ENCODE data around the gene EXOC1. TPM values are rescaled to one million over a fixed set of nuclear protein-coding genes. Genes with fewer than 3 reads are reported as not detected.
"Not testable (repeated sequence)": the region's sequence is repeated elsewhere in the genome, so short reads cannot be mapped to it uniquely, and the experiment has no call there.

Gene EXOC1
- total RNA-seq, 1 donor from 2014 or later = 21.5 TPM

DNA sequence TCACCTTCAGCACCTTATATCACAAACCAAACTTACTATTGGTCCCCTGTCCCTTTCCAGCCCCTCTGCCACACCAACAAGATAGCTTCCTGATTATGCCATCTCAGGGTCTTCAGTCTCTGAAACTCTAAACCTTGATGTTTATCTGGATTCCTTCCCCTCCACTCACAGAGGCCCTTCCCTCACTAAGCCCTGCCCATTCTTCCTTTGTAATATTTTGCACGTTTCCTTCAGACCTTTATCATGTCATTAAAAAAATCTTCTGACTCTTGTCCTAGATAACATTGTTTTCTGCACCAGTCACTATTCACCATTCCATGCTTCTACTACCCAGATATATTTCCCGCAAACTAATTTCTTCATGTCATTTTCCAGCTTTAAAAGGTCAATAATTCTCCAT lies 77.6 kb downstream of the EXOC1 start:
- Mint-ChIP-seq H3K27me3 (peaks cover 2% of the 10 kb centered on the region), H3K27ac (no peak overlapping the region), H3K4me1 (no peaks in the 10 kb centered on the region), H3K36me3 (ENCODE audit: low read depth) (no peaks in the 10 kb centered on the region), H3K4me3 (no peak overlapping the region), H3K9me3 (peaks cover 4% of the 10 kb centered on the region)
- intact Hi-C loops (cut with micrococcal nuclease) = no loop called here
- no peak for DNase-seq

DNA sequence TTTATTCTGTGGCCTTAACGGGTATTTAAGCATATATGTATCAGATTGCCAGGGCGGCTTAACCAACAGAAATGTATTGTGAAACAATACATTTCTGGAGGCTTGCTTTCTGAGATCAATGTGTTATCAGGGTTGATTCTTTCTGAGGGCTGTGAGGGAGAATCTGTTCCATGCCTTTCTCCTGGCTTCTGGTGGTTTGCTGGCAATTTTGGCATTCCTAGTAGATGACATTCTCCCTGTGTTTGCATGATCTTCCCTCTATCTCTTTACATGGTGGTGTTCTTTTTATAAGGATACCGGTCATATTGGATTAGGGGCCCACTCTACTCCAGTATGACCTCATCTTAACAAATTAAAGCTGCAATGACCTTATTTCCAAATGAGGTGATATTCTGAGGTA lies 78.4 kb downstream of the EXOC1 start:
- DNase-seq = no peak
- Mint-ChIP-seq H3K27me3 (peaks cover 2% of the 10 kb centered on the region), H3K27ac (no peak overlapping the region), H3K4me3 (no peak overlapping the region), H3K4me1 (no peaks in the 10 kb centered on the region), H3K36me3 (ENCODE audit: low read depth) (no peaks in the 10 kb centered on the region), H3K9me3 (peaks cover 4% of the 10 kb centered on the region)
- intact Hi-C loops (cut with micrococcal nuclease) = no loop called here

DNA sequence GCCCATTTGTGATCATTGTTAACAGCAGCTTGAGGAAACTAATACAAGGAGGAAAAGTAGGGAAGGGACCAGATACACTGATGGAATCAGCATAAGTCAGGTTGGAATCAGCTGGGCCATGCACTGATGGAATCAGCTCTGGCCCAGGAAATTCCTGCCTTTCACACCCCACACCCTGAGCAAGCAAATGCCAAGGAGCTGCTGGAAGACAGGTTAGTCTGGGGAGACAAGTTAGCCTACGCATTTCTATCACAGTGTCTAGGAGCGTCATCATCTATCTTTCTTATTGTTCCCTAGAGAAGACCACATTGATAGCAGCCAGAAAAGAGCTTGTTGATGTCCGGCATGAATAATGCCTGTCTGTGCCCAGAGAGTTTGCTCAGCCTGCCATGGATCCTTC lies 79.1 kb downstream of the EXOC1 start:
- Mint-ChIP-seq H3K4me1 (no peaks in the 10 kb centered on the region), H3K9me3 (peaks cover 5% of the 10 kb centered on the region), H3K4me3 (no peak overlapping the region), H3K36me3 (ENCODE audit: low read depth) (no peaks in the 10 kb centered on the region), H3K27me3 (peaks cover 2% of the 10 kb centered on the region), H3K27ac (no peak overlapping the region)
- no peak for DNase-seq
- intact Hi-C loops (cut with micrococcal nuclease) = no loop called here

DNA sequence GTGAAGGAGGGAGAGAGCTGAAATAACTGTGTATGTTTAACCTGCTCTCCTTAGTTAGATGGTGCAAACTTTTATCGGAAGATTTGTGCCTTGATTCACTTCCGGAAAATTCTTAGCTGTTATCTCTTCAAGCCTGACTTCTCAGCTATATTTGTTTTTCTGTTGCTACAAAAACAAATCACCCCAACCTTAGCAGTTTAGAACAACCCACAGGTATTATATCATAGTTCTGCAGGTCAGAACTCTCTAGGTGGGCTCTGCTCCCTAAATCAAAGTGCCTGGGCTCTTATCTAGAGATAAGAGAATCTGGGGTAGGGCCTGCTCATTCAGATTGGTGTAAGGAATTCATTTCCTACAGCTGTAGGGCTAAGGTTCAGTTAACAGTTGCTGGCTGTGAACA lies 80.2 kb downstream of the EXOC1 start:
- intact Hi-C loops (cut with micrococcal nuclease) = no loop called here
- peaks cover 7% of the 10 kb centered on the region for H3K36me3 Mint-ChIP-seq (ENCODE audit: low read depth)
- no peak overlapping the region for H3K4me3 Mint-ChIP-seq
- H3K4me1 Mint-ChIP-seq = no peaks in the 10 kb centered on the region
- peaks cover 12% of the 10 kb centered on the region for H3K9me3 Mint-ChIP-seq
- H3K27me3 Mint-ChIP-seq = peaks cover 2% of the 10 kb centered on the region
- no peak for DNase-seq
- H3K27ac Mint-ChIP-seq = no peak overlapping the region

DNA sequence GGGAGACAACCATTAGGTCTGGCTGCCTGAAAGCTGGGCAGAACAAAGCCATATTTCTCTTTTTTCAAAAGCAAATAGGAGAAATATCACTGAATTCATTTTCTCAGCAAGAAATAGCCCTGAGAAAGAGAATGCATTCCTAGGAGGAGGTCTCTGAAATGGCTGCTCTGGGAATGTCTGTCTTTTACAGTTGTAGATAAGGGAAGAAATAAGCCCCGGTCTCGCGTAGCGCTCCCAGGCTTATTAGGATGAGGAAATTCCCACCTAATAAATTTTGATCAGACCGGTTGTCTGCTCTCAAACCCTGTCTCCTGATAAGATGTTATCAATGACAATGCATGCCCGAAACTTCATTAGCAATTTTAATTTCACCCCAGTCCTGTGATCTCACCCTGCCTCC lies 82.5 kb downstream of the EXOC1 start:
- peaks cover 17% of the 10 kb centered on the region for H3K9me3 Mint-ChIP-seq
- H3K4me1 Mint-ChIP-seq; intact Hi-C loops (cut with micrococcal nuclease); H3K27ac Mint-ChIP-seq; H3K27me3 Mint-ChIP-seq; H3K4me3 Mint-ChIP-seq; DNase-seq; H3K36me3 Mint-ChIP-seq (ENCODE audit: low read depth): not testable (repeated sequence)

DNA sequence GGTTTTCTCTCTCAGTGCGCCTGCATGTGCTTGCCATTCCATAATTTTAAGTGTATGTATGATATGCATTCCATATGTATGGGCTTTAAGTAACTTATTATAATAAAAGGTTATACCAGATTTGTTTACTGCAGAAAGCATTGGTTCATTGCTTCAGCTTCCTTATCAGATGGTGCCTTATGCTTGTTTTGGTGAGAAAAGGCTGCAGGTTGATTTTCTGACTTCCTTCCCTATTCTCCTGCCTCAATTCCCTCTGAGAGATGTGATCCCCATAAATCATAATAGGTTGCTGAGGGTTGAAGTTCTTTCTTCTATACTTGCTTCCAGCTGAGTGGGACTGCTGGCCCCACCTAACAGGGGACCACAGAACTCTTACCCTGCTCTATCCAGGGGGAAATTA lies 85.0 kb downstream of the EXOC1 start:
- intact Hi-C loops (cut with micrococcal nuclease) = no loop called here
- DNase-seq = no peak
- Mint-ChIP-seq H3K9me3 (peaks cover 17% of the 10 kb centered on the region), H3K4me1 (no peaks in the 10 kb centered on the region), H3K27me3 (peaks cover 2% of the 10 kb centered on the region), H3K36me3 (ENCODE audit: low read depth) (peaks cover 8% of the 10 kb centered on the region), H3K27ac (no peak overlapping the region), H3K4me3 (no peak overlapping the region)

DNA sequence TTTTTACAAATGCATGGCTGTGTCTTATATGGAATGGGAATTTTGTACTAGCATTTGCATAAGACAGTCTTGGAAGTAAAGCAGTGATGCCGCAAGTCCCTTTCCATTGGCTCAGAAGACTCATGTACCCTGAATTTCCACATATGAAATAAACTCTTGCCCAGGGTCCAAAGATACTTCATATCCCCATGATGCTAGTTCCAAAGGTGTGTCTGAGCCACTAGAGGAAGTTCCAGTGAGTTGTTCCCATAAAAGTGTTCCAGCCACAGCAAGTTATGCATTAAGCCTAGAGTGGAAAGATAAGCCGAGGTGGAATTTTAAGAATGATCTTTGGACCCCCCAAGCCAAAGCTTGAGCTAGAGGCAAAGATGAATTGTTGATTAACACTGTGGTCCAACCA lies 86.0 kb downstream of the EXOC1 start:
- Mint-ChIP-seq H3K36me3 (ENCODE audit: low read depth) (peaks cover 9% of the 10 kb centered on the region), H3K4me3 (no peak overlapping the region)

DNA sequence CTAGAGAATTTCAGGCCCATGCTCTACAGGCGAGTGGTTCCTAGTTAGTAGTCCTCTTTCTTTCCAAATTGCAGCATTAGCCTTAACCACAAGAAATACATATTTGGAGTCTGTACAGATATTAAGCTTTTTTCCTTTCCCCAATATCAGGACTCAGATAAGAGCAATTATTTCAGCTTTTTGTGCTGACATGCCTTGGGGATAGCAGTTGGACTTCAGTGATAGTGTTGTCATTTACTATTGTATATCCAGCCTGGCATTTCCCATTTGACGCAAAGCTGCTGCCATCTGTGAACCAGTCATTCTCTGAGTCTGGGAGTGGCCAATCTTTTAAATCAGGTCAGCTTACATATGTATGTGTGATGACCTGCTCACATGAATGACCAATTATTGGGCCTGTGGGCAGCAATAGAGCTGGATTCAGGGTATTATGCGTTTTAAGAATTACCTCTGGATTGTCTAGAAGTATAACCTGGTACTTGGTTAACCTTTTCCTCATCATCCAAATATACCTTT lies 88.5 kb downstream of the EXOC1 start:
- no peak overlapping the region for H3K4me3 Mint-ChIP-seq
- no peak overlapping the region for H3K27ac Mint-ChIP-seq
- H3K4me1 Mint-ChIP-seq = peaks cover 10% of the 10 kb centered on the region
- no peaks in the 10 kb centered on the region for H3K27me3 Mint-ChIP-seq
- peaks cover 9% of the 10 kb centered on the region for H3K36me3 Mint-ChIP-seq (ENCODE audit: low read depth)
- H3K9me3 Mint-ChIP-seq = peaks cover 22% of the 10 kb centered on the region
- intact Hi-C loops (cut with micrococcal nuclease) = no loop called here
- DNase-seq = no peak

More for the DNA sequence above, 86.0 kb downstream of the EXOC1 start:
- Mint-ChIP-seq H3K27me3 (peaks cover 2% of the 10 kb centered on the region), H3K27ac (no peak overlapping the region), H3K4me1 (no peaks in the 10 kb centered on the region), H3K9me3 (peaks cover 22% of the 10 kb centered on the region)
- DNase-seq = no peak
- intact Hi-C loops (cut with micrococcal nuclease) = no loop called here

DNA sequence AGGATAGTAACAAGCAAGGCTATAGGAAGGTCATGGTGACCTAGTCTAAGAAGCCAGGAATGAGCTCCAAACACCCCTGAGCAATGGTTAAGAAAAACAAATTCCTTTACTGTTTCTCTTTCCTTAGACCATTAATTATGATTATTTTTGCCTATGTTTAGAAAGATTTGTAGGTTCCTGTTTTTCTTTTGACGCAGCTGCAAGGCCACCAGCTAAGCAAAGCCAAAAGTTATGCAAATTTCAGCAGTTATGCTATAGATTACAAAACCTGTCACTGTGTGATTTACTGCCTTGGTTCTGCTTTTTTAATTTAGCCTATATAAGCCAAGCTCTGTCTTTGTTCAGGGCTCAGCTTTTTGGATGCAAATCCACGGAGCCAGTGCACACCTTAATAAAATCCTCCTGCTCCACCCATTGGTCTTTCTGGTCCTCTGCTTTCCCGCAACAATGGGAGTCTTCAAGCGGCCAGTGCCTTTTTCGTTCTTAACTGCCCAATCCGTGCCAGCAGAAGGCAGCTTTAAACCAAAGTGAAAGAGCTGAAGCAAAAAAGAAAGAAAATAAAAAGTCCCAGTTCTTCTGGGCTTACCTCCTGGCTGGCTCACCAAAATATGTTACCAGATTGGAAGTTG lies 93.9 kb downstream of the EXOC1 start:
- H3K27ac Mint-ChIP-seq = peak overlapping the region; percentile 89
- peaks cover 6% of the 10 kb centered on the region for H3K36me3 Mint-ChIP-seq (ENCODE audit: low read depth)
- peak overlapping the region; percentile 87 for H3K4me3 Mint-ChIP-seq
- no peaks in the 10 kb centered on the region for H3K27me3 Mint-ChIP-seq
- H3K4me1 Mint-ChIP-seq = peaks cover 33% of the 10 kb centered on the region
- peak; percentile 75 for DNase-seq
- peaks cover 5% of the 10 kb centered on the region for H3K9me3 Mint-ChIP-seq
- intact Hi-C loops (cut with micrococcal nuclease) = loop anchor here (5.0 kb wide), 3 partner anchors 235 to 870 kb away; partner anchors contain the start of gene TMEM165

DNA sequence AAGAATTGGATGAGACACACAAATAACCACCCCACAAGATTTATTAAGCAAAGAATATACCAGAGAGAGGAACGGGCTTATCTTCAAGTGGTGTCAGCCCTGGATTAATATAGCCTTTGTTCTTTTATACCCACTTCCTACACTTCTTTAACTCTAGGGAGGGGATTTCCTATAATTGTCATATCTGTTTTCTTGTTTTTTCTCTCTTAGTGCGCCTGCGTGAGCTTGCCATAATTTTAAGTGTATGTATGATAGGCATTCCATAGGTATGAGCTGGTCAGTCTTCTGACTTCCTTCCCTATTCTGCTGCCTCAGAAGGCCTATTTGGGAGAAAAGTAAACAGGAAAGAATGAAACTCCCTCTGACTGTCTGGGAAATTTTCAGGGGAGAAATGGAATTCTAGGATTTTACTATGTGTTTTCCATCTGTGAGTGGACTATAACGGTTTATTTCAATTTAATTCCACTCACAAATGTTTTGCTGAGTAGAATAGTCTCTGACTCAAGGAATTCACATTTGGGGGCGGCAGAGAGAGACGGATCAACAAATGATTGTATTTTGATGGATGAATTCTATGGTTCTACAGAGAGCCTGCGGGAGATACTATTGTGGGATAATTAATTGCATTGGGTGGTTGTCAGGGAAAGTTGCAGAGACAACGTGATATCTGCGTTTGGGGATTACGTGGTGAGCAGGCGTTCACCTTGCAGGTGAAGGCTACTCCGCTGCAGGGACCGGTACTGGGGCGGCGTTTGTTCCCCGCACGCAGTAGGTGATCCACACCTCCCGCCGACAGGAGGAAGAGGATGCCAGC lies 94.7 kb downstream of the EXOC1 start:
- Mint-ChIP-seq H3K36me3 (ENCODE audit: low read depth) (peaks cover 9% of the 10 kb centered on the region), H3K4me3 (peak overlapping the region; percentile 87)
- DNase-seq = peak; percentile 86

DNA sequence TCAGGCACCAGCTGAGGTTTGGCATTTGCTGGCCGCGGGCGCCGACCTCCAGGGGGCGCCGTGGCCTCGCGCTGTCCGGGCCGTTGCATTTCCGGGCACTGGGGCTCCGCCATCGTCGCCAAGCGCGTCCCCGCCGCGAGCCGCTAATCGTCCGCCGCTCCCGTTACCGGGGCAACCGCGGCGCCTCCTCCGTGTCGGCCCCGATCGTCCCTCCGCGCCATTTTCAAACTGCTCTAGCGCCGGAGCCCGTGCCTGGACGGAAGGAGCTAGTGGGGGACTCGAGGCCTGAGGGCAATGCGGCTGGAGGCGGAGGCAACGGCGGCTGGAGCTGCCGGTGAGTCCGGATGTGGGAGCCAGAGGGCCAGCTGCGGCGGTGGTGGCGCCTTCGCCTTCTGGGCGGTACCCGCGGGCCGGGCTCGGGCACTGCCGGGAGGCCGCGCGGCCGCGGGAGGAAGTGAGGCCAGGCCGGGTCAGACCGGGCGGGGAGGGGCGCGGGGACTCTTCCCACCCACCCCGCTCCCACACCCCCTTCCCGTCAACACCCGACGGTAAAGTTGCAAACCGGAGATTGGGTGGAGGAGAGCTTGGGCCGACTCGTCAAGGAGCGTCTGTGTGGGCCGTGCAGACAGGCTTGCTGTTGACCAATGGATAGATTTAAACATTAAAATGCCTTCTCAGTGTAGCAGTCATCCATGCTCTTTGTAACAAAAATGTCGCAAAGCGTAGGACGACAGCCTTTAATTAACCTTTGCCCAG lies 95.5 kb downstream of the EXOC1 start, which contains the start of gene CEP135:
CEP135 (plus strand) TSS at position 220 of the 756 bp plus-strand sequence. CDS start 3,186 bp downstream, outside the sequence.
- peaks cover 33% of the 10 kb centered on the region for H3K4me1 Mint-ChIP-seq

More for the DNA sequence above, 94.7 kb downstream of the EXOC1 start:
- Mint-ChIP-seq H3K9me3 (peaks cover 5% of the 10 kb centered on the region), H3K27me3 (no peaks in the 10 kb centered on the region), H3K27ac (peak overlapping the region; percentile 89), H3K4me1 (peaks cover 33% of the 10 kb centered on the region)
- intact Hi-C loops (cut with micrococcal nuclease) = loop anchor here (1.0 to 5.0 kb wide), 16 partner anchors 41 to 1029 kb away; partner anchors contain the start of genes AASDH, EXOC1, NOA1 and PPAT

DNA sequence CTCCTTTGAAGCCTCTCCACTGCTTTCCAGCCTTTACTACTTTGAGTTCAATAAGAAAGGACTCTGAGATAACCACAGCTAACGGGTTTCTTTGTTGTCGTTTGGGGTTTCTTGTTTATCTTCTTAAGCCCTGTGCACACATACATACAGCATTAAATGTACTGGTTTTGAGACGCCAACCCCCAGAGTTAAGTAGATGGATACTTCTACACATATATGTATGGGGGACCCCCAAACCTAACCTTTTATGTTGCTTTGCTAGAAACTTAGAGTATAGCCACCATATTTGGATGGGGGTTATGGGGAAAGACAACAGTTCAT lies 96.0 kb downstream of the EXOC1 start:
- peaks cover 14% of the 10 kb centered on the region for H3K36me3 Mint-ChIP-seq (ENCODE audit: low read depth)
- intact Hi-C loops (cut with micrococcal nuclease) = loop anchor here (2.0 to 5.0 kb wide), 8 partner anchors 233 to 1027 kb away; partner anchors contain the start of genes NOA1, REST, SRP72 and TMEM165
- DNase-seq = no peak
- peak overlapping the region; percentile 89 for H3K27ac Mint-ChIP-seq
- no peaks in the 10 kb centered on the region for H3K9me3 Mint-ChIP-seq
- peaks cover 33% of the 10 kb centered on the region for H3K4me1 Mint-ChIP-seq
- H3K4me3 Mint-ChIP-seq = peak overlapping the region; percentile 87
- H3K27me3 Mint-ChIP-seq = no peaks in the 10 kb centered on the region

More for the DNA sequence above, 95.5 kb downstream of the EXOC1 start, which contains the start of gene CEP135:
- H3K27ac Mint-ChIP-seq = peak within 1 kb of the TSS; percentile 89
- peaks cover 5% of the 10 kb centered on the region for H3K9me3 Mint-ChIP-seq
- H3K4me3 Mint-ChIP-seq = peak within 1 kb of the TSS; percentile 87
- peaks cover 10% of the 10 kb centered on the region for H3K36me3 Mint-ChIP-seq (ENCODE audit: low read depth)
- intact Hi-C loops (cut with micrococcal nuclease) = loop anchor here (1.0 to 5.0 kb wide), 16 partner anchors 42 to 1028 kb away; partner anchors contain the start of genes AASDH, EXOC1, NOA1 and PPAT
- peak; percentile 98 for DNase-seq
- no peaks in the 10 kb centered on the region for H3K27me3 Mint-ChIP-seq

DNA sequence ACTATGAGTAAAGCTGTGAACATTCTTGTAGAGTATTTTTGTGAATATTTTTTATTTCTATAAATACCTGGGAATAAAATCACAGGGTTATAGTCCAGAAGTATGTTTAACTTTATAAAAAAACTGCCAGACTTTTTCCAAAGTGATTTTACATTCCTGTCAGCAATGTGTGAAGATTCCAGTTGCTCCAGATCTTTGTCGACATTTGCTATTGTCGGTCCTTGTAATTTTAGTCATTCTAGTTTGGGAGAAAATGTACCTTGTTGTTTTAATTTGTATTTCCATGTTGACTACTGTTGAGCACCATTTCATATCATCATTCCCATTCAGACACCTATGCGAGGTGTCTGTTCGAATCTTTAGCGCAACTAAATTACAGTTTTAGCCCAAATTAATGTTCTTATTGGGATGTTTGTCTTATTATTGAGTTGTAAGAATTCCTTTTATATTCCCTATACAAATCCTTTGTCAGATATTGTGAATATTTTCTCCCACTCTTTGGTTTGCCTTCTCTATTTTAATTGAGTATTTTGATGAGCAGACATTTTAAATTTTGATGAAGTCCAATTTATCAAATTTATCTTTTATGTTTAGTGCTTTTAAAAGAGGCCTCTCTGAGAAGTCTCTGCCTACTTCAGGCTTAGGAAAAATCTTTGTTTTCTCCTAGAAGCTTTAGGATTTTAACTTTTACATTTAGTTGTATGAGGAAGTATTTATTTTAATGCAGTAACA lies 97.9 kb downstream of the EXOC1 start:
- no peak for DNase-seq
- no peak overlapping the region for H3K27ac Mint-ChIP-seq
- H3K36me3 Mint-ChIP-seq (ENCODE audit: low read depth) = peaks cover 26% of the 10 kb centered on the region
- H3K4me3 Mint-ChIP-seq = no peak overlapping the region
- H3K9me3 Mint-ChIP-seq = no peaks in the 10 kb centered on the region
- no peaks in the 10 kb centered on the region for H3K27me3 Mint-ChIP-seq
- intact Hi-C loops (cut with micrococcal nuclease) = loop anchor here (2.0 kb wide), 1 partner anchor 13 kb away; no protein-coding TSS in a partner anchor
- peaks cover 29% of the 10 kb centered on the region for H3K4me1 Mint-ChIP-seq
